Activated CD8-positive, alpha-beta memory T cell treated with anti-CD3 and anti-CD28 coated beads, Interleukin-2, amount 50 U/mL, for 48 hours (primary cell): ENCODE measurements around the gene ARL6IP5.

ENCODE experiments used
- DNase-seq: peaks from one replicate; pipeline ENCODE4 v3.0.0-alpha.2; 2020

The ARL6IP5 gene

GRCh38 chr3:69119681-69120080, 34.9 kb downstream of the ARL6IP5 start:
- no peak for DNase-seq

DNA sequence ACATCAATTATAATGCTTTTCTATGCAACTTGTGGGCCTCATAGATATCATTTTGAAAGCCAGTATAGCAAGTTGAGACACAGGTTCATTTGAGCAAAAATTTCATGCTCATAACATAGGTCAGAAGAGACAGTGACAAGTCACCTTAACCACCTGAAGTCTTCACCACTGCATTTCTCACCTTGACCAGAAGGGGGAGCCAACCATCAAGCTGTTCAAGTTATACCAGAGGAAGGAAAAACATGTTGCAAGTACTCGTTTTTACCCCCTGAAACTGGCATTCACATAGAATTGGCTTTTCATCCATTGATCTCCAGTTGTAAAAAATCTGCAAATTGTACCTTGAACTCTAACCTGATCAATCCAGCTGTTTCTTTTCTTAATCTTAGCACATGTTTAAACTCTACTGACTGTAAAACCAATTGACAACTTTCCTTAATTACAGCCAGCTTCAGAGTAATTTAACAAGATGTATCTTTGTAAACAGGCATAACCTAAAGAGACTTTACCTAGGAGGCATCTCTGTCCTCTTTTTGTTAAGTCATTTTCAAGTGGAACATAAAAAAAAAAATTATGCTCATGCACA, 36.2 kb downstream of the ARL6IP5 start:
- peak; percentile 84 for DNase-seq

DNA sequence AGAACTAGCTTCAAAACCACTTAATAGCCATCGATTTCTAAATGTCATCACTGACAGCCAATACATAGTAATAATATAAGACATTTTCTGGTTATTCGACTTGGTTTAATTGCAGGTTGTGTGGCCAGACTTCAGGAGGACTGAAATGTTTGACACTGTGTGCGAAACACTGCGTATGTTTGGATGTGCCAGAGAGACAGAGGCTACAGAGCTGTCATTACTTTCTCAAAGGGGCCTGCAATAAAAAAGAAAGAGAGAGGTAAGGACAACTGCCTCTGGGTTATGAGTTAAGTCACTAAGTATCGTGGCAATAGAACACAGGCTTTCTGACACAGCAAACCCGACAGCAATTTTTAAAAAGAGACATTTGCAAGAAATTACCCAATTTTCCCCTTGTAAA, 36.8 kb downstream of the ARL6IP5 start:
- DNase-seq = no peak

DNA sequence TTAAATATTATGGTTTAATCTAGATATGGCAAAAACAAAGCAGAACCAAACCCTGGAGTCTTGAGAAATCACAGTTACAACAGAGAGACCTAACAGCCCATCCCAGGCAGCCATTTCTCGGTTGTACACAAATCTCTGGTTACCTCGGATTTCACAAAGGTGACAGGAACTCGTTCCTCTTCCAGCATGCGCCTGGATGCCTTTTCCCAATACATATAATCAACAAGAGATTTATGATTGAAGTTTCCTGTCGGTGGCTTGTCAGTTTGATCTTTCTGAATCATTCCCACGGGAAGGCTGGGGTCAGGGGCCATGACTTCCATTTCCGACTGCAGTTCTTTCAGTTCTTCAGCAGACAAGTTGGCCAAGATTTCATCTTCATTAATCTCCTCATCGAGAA, 37.2 kb downstream of the ARL6IP5 start:
- DNase-seq = no peak

DNA sequence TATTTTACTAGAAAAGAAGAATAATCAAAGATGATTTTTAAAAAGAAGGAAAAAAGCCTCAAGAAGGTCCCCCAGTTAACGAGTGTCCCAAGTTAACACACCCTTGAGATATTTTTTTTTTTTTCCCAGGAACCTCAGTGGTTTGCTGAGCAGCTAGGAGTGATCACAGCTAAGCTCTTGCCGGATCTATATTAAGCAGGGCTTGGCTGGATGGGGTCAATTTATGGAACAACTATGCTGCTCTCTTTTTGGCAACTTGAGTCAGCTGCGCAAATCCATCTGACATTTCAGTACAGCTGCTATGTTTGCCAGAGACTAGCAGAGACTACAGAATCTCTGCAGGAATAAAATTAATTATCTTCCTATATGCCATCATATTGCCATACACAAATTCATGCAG, 37.7 kb downstream of the ARL6IP5 start, which contains the start of gene LMOD3:
Gene LMOD3, minus strand, starts transcription at position 193 of the 400 bp plus-strand sequence. CDS start 209 bp downstream, outside the sequence.
- DNase-seq = no peak

- no peak for DNase-seq
Measured at GRCh38 chr3:69126216-69126615, 41.5 kb downstream of the ARL6IP5 start.

DNA sequence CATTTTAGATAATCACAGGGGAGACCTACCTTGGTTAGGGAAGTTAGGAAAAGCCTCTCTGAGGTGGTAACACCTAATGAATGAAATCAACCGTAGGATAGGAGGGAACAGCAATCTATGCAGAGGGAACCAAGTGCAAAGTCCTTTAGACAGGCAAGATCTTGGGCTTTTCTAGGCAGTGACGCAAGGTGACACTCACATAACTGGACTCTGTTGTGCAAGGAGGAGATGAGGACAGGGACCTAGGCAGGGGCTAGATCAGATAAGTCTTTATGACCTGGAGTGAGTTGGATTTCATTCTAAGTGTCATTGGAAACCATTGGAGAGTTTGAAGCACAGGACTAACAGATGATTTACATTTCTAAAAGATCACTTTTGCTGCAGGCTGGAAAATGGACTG, 42.3 kb downstream of the ARL6IP5 start:
- DNase-seq = no peak

DNA sequence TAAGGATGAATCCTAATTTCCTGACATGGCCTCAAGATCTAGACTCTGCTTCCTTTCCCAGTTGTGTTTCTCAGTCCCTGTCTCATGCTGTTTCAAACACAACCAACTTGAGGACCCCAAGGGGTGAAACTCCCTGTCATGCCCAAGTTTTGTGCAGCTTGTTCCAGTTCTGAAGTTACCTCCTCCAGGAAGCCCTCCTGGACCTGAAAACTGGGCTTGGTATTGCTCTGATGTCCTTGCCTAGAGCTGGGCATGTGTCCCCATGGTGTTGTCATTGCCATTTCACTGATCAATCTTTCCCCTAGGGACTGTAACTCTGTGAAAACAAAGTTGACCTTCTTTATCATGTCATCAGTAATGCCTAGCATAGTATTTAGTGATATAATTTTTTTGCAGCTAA, 43.8 kb downstream of the ARL6IP5 start:
- DNase-seq = no peak

- no peak for DNase-seq
Measured at GRCh38 chr3:69129531-69129930, 44.8 kb downstream of the ARL6IP5 start.

DNA sequence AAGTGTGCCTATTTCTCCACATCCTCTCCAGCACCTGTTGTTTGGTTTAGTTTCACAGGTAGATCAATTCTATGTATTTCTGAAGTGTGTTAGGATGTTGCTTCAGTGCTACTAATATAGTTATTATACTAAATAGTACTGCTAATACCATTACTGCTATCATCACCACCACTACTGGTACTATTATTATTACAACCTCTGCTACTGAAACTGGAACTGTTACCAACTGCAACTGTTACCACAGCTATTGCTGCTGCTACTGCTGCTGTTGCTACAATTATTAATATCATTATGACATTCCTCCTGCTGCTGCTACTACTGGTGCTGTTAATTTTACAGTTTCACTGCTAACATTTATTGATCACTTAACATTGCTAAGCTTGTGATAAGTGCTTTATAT, 46.0 kb downstream of the ARL6IP5 start:
- DNase-seq = no peak

DNA sequence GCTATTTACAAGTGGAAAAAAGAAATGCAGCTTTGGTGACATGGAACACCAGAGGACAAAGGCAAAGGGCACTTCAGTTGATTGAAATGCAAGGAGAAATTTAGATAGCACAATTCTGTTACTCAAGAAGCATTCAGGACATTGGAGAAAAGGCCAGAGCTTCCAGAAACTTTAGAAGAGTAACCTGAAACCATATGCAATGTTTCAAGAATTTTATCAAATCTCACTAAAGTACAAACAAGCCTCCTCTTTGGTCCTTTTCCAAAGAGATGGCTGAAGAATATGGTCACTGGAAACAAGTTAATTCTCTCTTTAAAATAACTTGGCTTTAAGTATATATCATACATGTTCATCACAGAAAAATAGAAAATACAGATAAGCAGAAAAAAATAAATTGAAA, 52.3 kb downstream of the ARL6IP5 start:
- DNase-seq = no peak

- DNase-seq = no peak
Measured at GRCh38 chr3:69137412-69137811, 52.7 kb downstream of the ARL6IP5 start.

- DNase-seq = no peak
Measured at GRCh38 chr3:69141313-69141712, 56.6 kb downstream of the ARL6IP5 start.

- no peak for DNase-seq
Measured at GRCh38 chr3:69142090-69142489, 57.4 kb downstream of the ARL6IP5 start.

GRCh38 chr3:69142797-69143454, 58.2 kb downstream of the ARL6IP5 start:
- DNase-seq = no peak

DNA sequence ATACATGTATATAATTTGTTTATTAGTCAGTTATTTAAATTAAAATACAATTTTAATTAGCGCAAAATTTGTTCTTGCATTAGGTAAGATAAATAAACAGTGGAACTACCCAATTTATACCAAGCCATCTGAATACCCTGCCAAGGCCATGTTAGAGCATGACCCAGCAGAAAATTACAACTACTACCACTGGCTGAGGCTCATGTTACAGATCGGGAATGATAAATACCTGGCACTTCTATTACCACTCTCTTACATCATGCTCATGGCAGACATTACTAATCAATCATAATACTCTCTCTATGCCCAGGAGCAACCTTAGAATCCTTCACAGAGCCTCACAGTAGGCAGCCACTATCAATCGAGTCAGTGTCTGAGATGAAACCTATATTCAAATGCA, 58.9 kb downstream of the ARL6IP5 start:
- no peak for DNase-seq

GRCh38 chr3:69144631-69145245, 60.0 kb downstream of the ARL6IP5 start:
- no peak for DNase-seq

GRCh38 chr3:69145688-69146087, 61.0 kb downstream of the ARL6IP5 start:
- no peak for DNase-seq

GRCh38 chr3:69149586-69149985, 64.8 kb downstream of the ARL6IP5 start:
- DNase-seq = no peak
